Activated gamma-delta T cell (primary cell): ENCODE results near the gene SHLD2.
"Not testable (repeated sequence)": the region's sequence is repeated elsewhere in the genome, so short reads cannot be mapped to it uniquely, and the experiment has no call there.

Experiments used
- DNase-seq: peaks from one replicate; lab custom pipeline; 2025; lab: John Stamatoyannopoulos, UW

Gene SHLD2

GRCh38 chr10:87142230-87143108 lies 47.5 kb downstream of the SHLD2 start:
- DNase-seq: not testable (repeated sequence)

- DNase-seq: not testable (repeated sequence)
Observed at GRCh38 chr10:87143109-87143418, 48.1 kb downstream of the SHLD2 start.

- DNase-seq: not testable (repeated sequence)
Observed at GRCh38 chr10:87145598-87145997, 50.6 kb downstream of the SHLD2 start.

GRCh38 chr10:87149020-87149609 lies 54.1 kb downstream of the SHLD2 start:
- DNase-seq: not testable (repeated sequence)

- not testable (repeated sequence) for DNase-seq
Observed at GRCh38 chr10:87151516-87151915, 56.5 kb downstream of the SHLD2 start.

- DNase-seq: not testable (repeated sequence)
Observed at GRCh38 chr10:87156841-87157240, 61.8 kb downstream of the SHLD2 start.

GRCh38 chr10:87157821-87158220 lies 62.8 kb downstream of the SHLD2 start:
- not testable (repeated sequence) for DNase-seq

- not testable (repeated sequence) for DNase-seq
Observed at GRCh38 chr10:87162703-87163293, 67.8 kb downstream of the SHLD2 start.

GRCh38 chr10:87163414-87163813 lies 68.4 kb downstream of the SHLD2 start:
- not testable (repeated sequence) for DNase-seq

- not testable (repeated sequence) for DNase-seq
Observed at GRCh38 chr10:87169857-87170256, 74.9 kb downstream of the SHLD2 start.

GRCh38 chr10:87170705-87171104 lies 75.7 kb downstream of the SHLD2 start:
- not testable (repeated sequence) for DNase-seq

- DNase-seq: not testable (repeated sequence)
Observed at GRCh38 chr10:87171670-87172069, 76.7 kb downstream of the SHLD2 start.

- not testable (repeated sequence) for DNase-seq
Observed at GRCh38 chr10:87172178-87172577, 77.2 kb downstream of the SHLD2 start.

GRCh38 chr10:87177587-87177986 lies 82.6 kb downstream of the SHLD2 start:
- DNase-seq: not testable (repeated sequence)

GRCh38 chr10:87184421-87184820 lies 89.4 kb downstream of the SHLD2 start:
- DNase-seq: not testable (repeated sequence)

GRCh38 chr10:87186016-87186415 lies 91.0 kb downstream of the SHLD2 start:
- DNase-seq: not testable (repeated sequence)

- not testable (repeated sequence) for DNase-seq
Observed at GRCh38 chr10:87187573-87187972, 92.6 kb downstream of the SHLD2 start.

GRCh38 chr10:87191841-87192240 lies 96.8 kb downstream of the SHLD2 start:
- not testable (repeated sequence) for DNase-seq

- DNase-seq: not testable (repeated sequence)
Observed at GRCh38 chr10:87200924-87201323, 105.9 kb downstream of the SHLD2 start.

- not testable (repeated sequence) for DNase-seq
Observed at GRCh38 chr10:87204801-87205200, 109.8 kb downstream of the SHLD2 start.

GRCh38 chr10:87206922-87207321 lies 111.9 kb downstream of the SHLD2 start:
- not testable (repeated sequence) for DNase-seq

- not testable (repeated sequence) for DNase-seq
Observed at GRCh38 chr10:87210309-87210708, 115.3 kb downstream of the SHLD2 start.

GRCh38 chr10:87211848-87212247 lies 116.8 kb downstream of the SHLD2 start:
- not testable (repeated sequence) for DNase-seq
